H1 (cell line): ENCODE data around the gene CYP1A2. TPM values are rescaled to one million over a fixed set of nuclear protein-coding genes. Genes with fewer than 3 reads are reported as not detected.

Experiments
- CTCF ChIA-PET: fragments of 300-600 bp; sonication (Branson Sonifier 250); formaldehyde crosslinking; loops from one replicate; lab custom pipeline; 2021; ENCODE audit not compliant: partially characterized antibody; lab: Charles Lee
- POLR2A ChIA-PET: fragments of 300-600 bp; sonication (Branson Sonifier 250); formaldehyde crosslinking; loops from one replicate; lab custom pipeline; 2021; ENCODE audit warnings: inconsistent platforms; ENCODE audit not compliant: partially characterized antibody; lab: Charles Lee
- DNase-seq, 2 experiments: peaks; one replicate each; pipeline versions ENCODE4 v3.0.0 to v3.0.0-alpha.2; 2010 to 2022; ENCODE audit warnings: low spot score in 2 of 2, low read depth in 1 of 2, mixed read lengths in 1 of 2
- FAIRE-seq: peaks from 2 replicates; lab custom pipeline; 2011; peaks lifted over from hg19 to GRCh38; lab: Jason Lieb, UNC
- H2AFZ ChIP-seq: 2 replicates; pipeline ENCODE4 v1.8.1; 2012; ENCODE audit warnings: low read length, inconsistent platforms
- H2AK5ac ChIP-seq: 2 replicates; pipeline ENCODE4 v1.6.1; 2013; ENCODE audit warnings: low read depth, low read length
- H2BK120ac ChIP-seq: replicated peaks from 2 replicates; pipeline ENCODE3; 2013; ENCODE audit warnings: low read depth, low read length, inconsistent platforms
- H2BK12ac ChIP-seq: 2 replicates; pipeline ENCODE4 v1.6.1; 2013; ENCODE audit warnings: low read depth, low read length
- H2BK15ac ChIP-seq: 2 replicates; pipeline ENCODE4 v1.6.1; 2013; ENCODE audit warnings: low read length
- H2BK20ac ChIP-seq: 2 replicates; pipeline ENCODE4 v1.6.1; 2013; ENCODE audit warnings: low read length
- H2BK5ac ChIP-seq: 2 replicates; pipeline ENCODE4 v1.6.1; 2013; ENCODE audit warnings: low read depth, low read length
- H3K14ac ChIP-seq: 2 replicates; pipeline ENCODE4 v1.6.1; 2013; ENCODE audit warnings: inconsistent platforms; ENCODE audit not compliant: insufficient read length
- H3K18ac ChIP-seq: 2 replicates; pipeline ENCODE4 v1.6.1; 2013; ENCODE audit warnings: low read length; ENCODE audit errors: extremely low read depth
- H3K23ac ChIP-seq: 2 replicates; pipeline ENCODE4 v1.6.1; 2013; ENCODE audit warnings: inconsistent platforms; ENCODE audit not compliant: insufficient read length
- H3K23me2 ChIP-seq: 2 replicates; pipeline ENCODE4 v1.6.1; 2013; ENCODE audit warnings: low read depth, low read length
- H3K27ac ChIP-seq: 2 replicates; pipeline ENCODE4 v1.6.1; 2011; ENCODE audit warnings: low read depth, low read length, inconsistent platforms
- H3K27me3 ChIP-seq, 4 experiments: replicated peaks in 1 of 4; 1 replicate in 1 of 4; 2 replicates in 3 of 4; pipeline versions ENCODE4 v1.6.1 to v1.8.1; 2011 to 2013; ENCODE audit warnings: low read length in 3 of 4, mild to moderate bottlenecking in 3 of 4, inconsistent platforms in 2 of 4, mixed read lengths in 2 of 4, moderate library complexity in 1 of 4; ENCODE audit not compliant: control insufficient read depth in 3 of 4, insufficient read depth in 3 of 4; ENCODE audit errors: extremely low read depth in 1 of 4
- H3K36me3 ChIP-seq, 4 experiments: 2 replicates each; pipeline versions ENCODE4 v1.6.1 to v1.8.1; 2011 to 2013; ENCODE audit warnings: mild to moderate bottlenecking in 4 of 4, low read length in 3 of 4, moderate library complexity in 2 of 4, control low read depth in 1 of 4, inconsistent platforms in 1 of 4; ENCODE audit not compliant: insufficient read depth in 4 of 4, control insufficient read depth in 2 of 4
- H3K4ac ChIP-seq: replicated peaks from 2 replicates; pipeline ENCODE3; 2013; ENCODE audit warnings: low read length, low read depth, mixed read lengths, inconsistent platforms; ENCODE audit not compliant: insufficient read length
- H3K4me1 ChIP-seq, 4 experiments: replicated peaks in 1 of 4; 1 replicate in 1 of 4; 2 replicates in 3 of 4; pipeline versions ENCODE4 v1.6.1 to v1.8.1; 2011 to 2013; ENCODE audit warnings: low read length in 3 of 4, inconsistent platforms in 2 of 4, mixed read lengths in 1 of 4; ENCODE audit not compliant: insufficient read depth in 4 of 4, control insufficient read depth in 3 of 4
- H3K4me2 ChIP-seq, 2 experiments: 2 replicates each; pipeline versions ENCODE4 v1.6.1 to v1.8.1; 2011 to 2013; ENCODE audit warnings: low read depth in 2 of 2, low read length in 2 of 2, control low read depth in 1 of 2, inconsistent platforms in 1 of 2, mild to moderate bottlenecking in 1 of 2; ENCODE audit not compliant: insufficient read depth in 1 of 2
- H3K4me3 ChIP-seq, 4 experiments: fragments of 200-600, 300-600 bp in 1 of 4; sonication (generic), shearing (Covaris generic), sonication (Bioruptor Twin) in 1 of 4; 2 replicates each; pipeline versions ENCODE4 v1.5.1 to v1.8.1; 2011 to 2016; ENCODE audit warnings: low read length in 4 of 4, low read depth in 3 of 4, control low read depth in 2 of 4, inconsistent platforms in 2 of 4, mild to moderate bottlenecking in 2 of 4, mixed read lengths in 1 of 4, moderate library complexity in 1 of 4; ENCODE audit not compliant: insufficient read depth in 2 of 4; ENCODE audit errors: extremely low read depth in 1 of 4
- H3K56ac ChIP-seq: replicated peaks from 2 replicates; pipeline ENCODE3; 2013; ENCODE audit warnings: low read depth, mild to moderate bottlenecking, mixed read lengths, low read length, inconsistent platforms; ENCODE audit not compliant: insufficient read length
- H3K79me1 ChIP-seq: 2 replicates; pipeline ENCODE4 v1.6.1; 2013; ENCODE audit warnings: low read depth, low read length, control low read depth
- H3K79me2 ChIP-seq, 2 experiments: 2 replicates each; pipeline versions ENCODE4 v1.6.1 to v1.8.1; 2012 to 2013; ENCODE audit warnings: low read length in 2 of 2, mild to moderate bottlenecking in 2 of 2, inconsistent platforms in 1 of 2; ENCODE audit not compliant: insufficient read depth in 2 of 2, control insufficient read depth in 1 of 2
- H3K9ac ChIP-seq, 4 experiments: replicated peaks in 1 of 4; 1 replicate in 1 of 4; 2 replicates in 3 of 4; pipeline versions ENCODE4 v1.6.1 to v1.8.1; 2011 to 2013; ENCODE audit warnings: low read depth in 3 of 4, low read length in 3 of 4, control low read depth in 2 of 4, mild to moderate bottlenecking in 2 of 4, moderate library complexity in 2 of 4, inconsistent platforms in 1 of 4; ENCODE audit errors: extremely low read depth in 1 of 4
- H3K9me3 ChIP-seq, 2 experiments: 2 replicates each; pipeline versions ENCODE4 v1.6.1 to v1.8.1; 2012 to 2013; ENCODE audit warnings: mild to moderate bottlenecking in 2 of 2, moderate library complexity in 2 of 2, control low read depth in 1 of 2, inconsistent platforms in 1 of 2, low read depth in 1 of 2, low read length in 1 of 2, mixed read lengths in 1 of 2; ENCODE audit not compliant: insufficient read depth in 2 of 2
- H4K20me1 ChIP-seq, 2 experiments: replicated peaks in 1 of 2; 2 replicates each; pipeline versions ENCODE3 to v1.8.1; 2011 to 2013; ENCODE audit warnings: inconsistent platforms in 2 of 2, low read length in 2 of 2, mild to moderate bottlenecking in 1 of 2; ENCODE audit not compliant: insufficient read depth in 2 of 2, control insufficient read depth in 1 of 2
- H4K5ac ChIP-seq: 2 replicates; pipeline ENCODE4 v1.6.1; 2013; ENCODE audit warnings: low read length, low read depth, mixed read lengths, inconsistent platforms; ENCODE audit not compliant: insufficient read length
- H4K8ac ChIP-seq: 2 replicates; pipeline ENCODE4 v1.8.0; 2013; ENCODE audit warnings: mild to moderate bottlenecking, moderate library complexity, low read length, inconsistent platforms; ENCODE audit not compliant: insufficient read depth; ENCODE audit errors: extremely low read depth
- H4K91ac ChIP-seq: replicated peaks from 2 replicates; pipeline ENCODE3; 2013; ENCODE audit warnings: low read length, mixed read lengths, inconsistent platforms; ENCODE audit not compliant: insufficient read length
- BACH1 ChIP-seq: IDR thresholded peaks from 2 replicates; pipeline ENCODE4 v1.6.1; 2012; ENCODE audit warnings: low read length, improper control_type of control experiment
- CBX5 ChIP-seq: fragments of 300-800, 300-1000 bp; sonication (generic); IDR thresholded peaks from 2 replicates; pipeline ENCODE4 v1.7.1; 2016; ENCODE audit warnings: antibody characterized with exemption, low read length, low read depth
- CHD2 ChIP-seq: IDR thresholded peaks from 2 replicates; pipeline ENCODE4 v1.6.1; 2012; ENCODE audit warnings: low read length, improper control_type of control experiment
- CREB1 ChIP-seq: IDR thresholded peaks from 2 replicates; pipeline ENCODE4 v1.6.1; 2012; ENCODE audit warnings: inconsistent platforms
- CTBP2 ChIP-seq: IDR thresholded peaks from 2 replicates; pipeline ENCODE4 v1.7.0; 2011; ENCODE audit warnings: borderline replicate concordance, mild to moderate bottlenecking, moderate library complexity, mixed read lengths, low read length; ENCODE audit not compliant: insufficient read depth, insufficient read length
- FOSL1 ChIP-seq: IDR thresholded peaks from 2 replicates; pipeline ENCODE4 v1.6.1; 2011; ENCODE audit warnings: mild to moderate bottlenecking, low read depth, low read length, moderate library complexity; ENCODE audit not compliant: insufficient read depth
- HDAC6 ChIP-seq: IDR thresholded peaks from one replicate; pipeline ENCODE4 v1.7.1; 2012; ENCODE audit warnings: low read depth, mild to moderate bottlenecking, inconsistent platforms, low read length, moderate library complexity
- JUN ChIP-seq: IDR thresholded peaks from 2 replicates; pipeline ENCODE4 v1.6.1; 2011; ENCODE audit warnings: low read depth, mild to moderate bottlenecking, improper control_type of control experiment, low read length
- KDM4A ChIP-seq: IDR thresholded peaks from one replicate; pipeline ENCODE4 v1.7.1; 2012; ENCODE audit warnings: low read depth, mild to moderate bottlenecking, moderate library complexity, low read length, inconsistent platforms; ENCODE audit not compliant: severe bottlenecking
- RFX5 ChIP-seq: IDR thresholded peaks from 2 replicates; pipeline ENCODE4 v1.6.1; 2011; ENCODE audit warnings: low read depth, low read length, improper control_type of control experiment, borderline replicate concordance
- SIRT6 ChIP-seq: IDR thresholded peaks from one replicate; pipeline ENCODE4 v1.7.1; 2012; ENCODE audit warnings: low read length, inconsistent platforms
- SP4 ChIP-seq: IDR thresholded peaks from 2 replicates; pipeline ENCODE4 v1.6.1; 2012; ENCODE audit warnings: low read length, inconsistent platforms
- TBP ChIP-seq: IDR thresholded peaks from 2 replicates; pipeline ENCODE4 v1.6.1; 2011; ENCODE audit warnings: low read depth, low read length, improper control_type of control experiment
- TCF12 ChIP-seq: IDR thresholded peaks from 2 replicates; pipeline ENCODE4 v1.6.1; 2011; ENCODE audit warnings: low read depth, mild to moderate bottlenecking, low read length
- YY1 ChIP-seq: IDR thresholded peaks from 2 replicates; pipeline ENCODE4 v1.6.1; 2011; ENCODE audit warnings: low read depth, mild to moderate bottlenecking, low read length
- WGBS, 2 experiments: shearing (Covaris generic) in 1 of 2; methylation state at CpG; one replicate each; pipeline versions ENCODE4 v1.1.6 to v1.1.7; 2013 to 2015; ENCODE audit warnings: low lambda C conversion rate in 2 of 2, mixed read lengths in 2 of 2, inconsistent platforms in 1 of 2, low coverage in 1 of 2, missing lambda C conversion rate in 1 of 2; ENCODE audit not compliant: insufficient replicate concordance in 2 of 2, insufficient coverage in 1 of 2, insufficient read length in 1 of 2; ENCODE audit errors: extremely low coverage in 1 of 2, missing lambda C conversion rate in 1 of 2; 5-methylcytosine and 5-hydroxymethylcytosine counted together
- polyA plus RNA-seq, 7 experiments: library from polyadenylated mRNA; depleted of rRNA in 3 of 7; stranded (reverse) in 5 of 7; unstranded in 2 of 7; fragments of >200 nt in 5 of 7; fragments of 200-250 nt in 2 of 7; gene quantifications; 1 replicate in 5 of 7; 2 replicates in 1 of 7; 4 replicates in 1 of 7; pipeline versions ENCODE4 v1.2.1 to v1.2.3, GENCODE V29; 2011 to 2013; ENCODE audit warnings: missing spikeins in 2 of 7, mixed read lengths in 2 of 7
- total RNA-seq: library from RNA; stranded (reverse); fragmentation: NEBNext Ultra II Directional; extraction: Animal tissue kit (Norgen Biotek cat#: 25700); gene quantifications from 2 replicates; pipeline ENCODE4 v1.2.1, GENCODE V29; 2021

The CYP1A2 gene
- total and polyA plus RNA-seq, 2 of the 8 experiments (the other 6 are each of a cell fraction or from before 2014, with no cell fraction given) = not detected

DNA sequence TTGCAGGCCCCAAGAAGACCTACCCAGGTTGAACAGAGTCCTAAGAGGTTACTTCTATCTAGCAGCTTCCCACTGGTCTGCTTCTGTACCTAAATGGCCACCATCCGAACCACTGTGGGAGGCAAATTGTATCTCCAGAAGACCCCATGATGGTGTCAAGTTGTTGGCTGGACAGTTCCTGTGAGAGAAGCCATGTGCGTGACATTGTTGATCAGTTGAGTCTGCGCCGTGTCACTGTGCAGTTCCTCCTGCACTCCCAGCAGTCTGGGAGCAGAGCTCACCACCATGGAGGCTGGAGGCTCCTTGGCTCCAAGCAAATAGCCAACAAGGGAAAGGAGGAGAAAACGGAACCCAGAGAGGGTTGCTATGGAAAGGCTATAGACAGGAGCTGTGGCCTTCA is 15.8 kb upstream of the CYP1A2 start:
- Histone ChIP-seq H2BK20ac (no peak overlapping the region), H3K4me1 (no peaks in the 10 kb centered on the region), H3K79me1 (no peaks in the 10 kb centered on the region), H2AFZ (no peak overlapping the region), H2BK15ac (no peak overlapping the region), H3K9ac (no peak overlapping the region), H4K91ac (no peak overlapping the region), H3K23me2 (no peaks in the 10 kb centered on the region), H3K36me3 (no peaks in the 10 kb centered on the region), H3K14ac (no peak overlapping the region), H2BK120ac (no peak overlapping the region), H3K27me3 (peaks cover under 1 to 2% (median 2%) of the 10 kb centered on the region in 4 experiments; a peak in 6 of 7 replicates), H3K9me3 (no peaks in the 10 kb centered on the region; a peak in 1 of 4 replicates), H3K27ac (no peak overlapping the region), H3K4me2 (no peak overlapping the region), H4K5ac (no peak overlapping the region), H3K18ac (no peak overlapping the region), H3K23ac (no peak overlapping the region), H2BK5ac (no peak overlapping the region), H4K20me1 (no peaks in the 10 kb centered on the region), H3K4me3 (no peak overlapping the region), H3K56ac (no peak overlapping the region), H3K79me2 (no peaks in the 10 kb centered on the region), H3K4ac (no peak overlapping the region), H2BK12ac (no peak overlapping the region), H2AK5ac (no peak overlapping the region), H4K8ac (no peak overlapping the region)
- WGBS, 2 experiments = 82% methylated on average over 5 of the region's 5 CpGs; no CpG with 5 or more reads in 1 of the 2 experiments
- CTCF ChIA-PET = interaction anchor here (0.7 to 1.2 kb wide), 5 partner anchors 18 to 38 kb away, joined by 3 to 5 read pairs (median 4); no protein-coding TSS in a partner anchor
- no peak for DNase-seq
- POLR2A ChIA-PET = interaction anchor here (0.9 kb wide), 1 partner anchor 28 kb away, joined by 5 read pairs; no protein-coding TSS in a partner anchor
- no peak for FAIRE-seq
- TF ChIP-seq KDM4A (no peak), JUN (no peak), BACH1 (no peak), SP4 (no peak), CTBP2 (no peak), CHD2 (no peak), RFX5 (no peak), FOSL1 (no peak), HDAC6 (no peak), CBX5 (no peak), SIRT6 (no peak), CREB1 (no peak), TBP (no peak), TCF12 (no peak), YY1 (no peak)
